CD8-positive, alpha-beta memory T cell (primary cell): ENCODE results near the gene LRCH1. TPM values are rescaled to one million over a fixed set of nuclear protein-coding genes. Genes with fewer than 3 reads are reported as not detected.
A peak's percentile ranks its signal among the peaks of the same experiment; 100 is the strongest.

Experiments
- CTCF ChIA-PET: fragments of 350-600 bp; sonication (Branson Sonifier 250); formaldehyde crosslinking; loops from one replicate; lab custom pipeline; 2021; ENCODE audit warnings: antibody characterized with exemption; lab: Charles Lee
- POLR2A ChIA-PET: fragments of 350-600 bp; sonication (Branson Sonifier 250); formaldehyde crosslinking; loops from one replicate; lab custom pipeline; 2021; ENCODE audit warnings: antibody characterized with exemption; lab: Charles Lee
- DNase-seq, 5 donors: peaks; one replicate each; pipeline versions ENCODE4 v3.0.0 to v3.0.0-alpha.2; 2020 to 2022; ENCODE audit warnings: mixed read lengths in 1 of 5
- H3K27ac ChIP-seq: one replicate; pipeline ENCODE4 v1.7.0; 2013; ENCODE audit warnings: low read depth, mild to moderate bottlenecking, low read length, moderate library complexity
- H3K27me3 ChIP-seq: 2 replicates; pipeline ENCODE4 v1.7.0; 2013; ENCODE audit warnings: low read length, mild to moderate bottlenecking; ENCODE audit not compliant: insufficient read depth, poor library complexity, severe bottlenecking
- H3K36me3 ChIP-seq: 2 replicates; pipeline ENCODE4 v1.7.0; 2013; ENCODE audit warnings: mild to moderate bottlenecking, low read length, moderate library complexity; ENCODE audit not compliant: insufficient read depth
- H3K4me1 ChIP-seq: 2 replicates; pipeline ENCODE4 v1.7.0; 2013; ENCODE audit warnings: mild to moderate bottlenecking, low read length, moderate library complexity; ENCODE audit not compliant: insufficient read depth
- H3K4me3 ChIP-seq: 2 replicates; pipeline ENCODE4 v1.7.0; 2013; ENCODE audit warnings: mild to moderate bottlenecking, low read length
- H3K9me3 ChIP-seq: 2 replicates; pipeline ENCODE4 v1.7.0; 2013; ENCODE audit warnings: mild to moderate bottlenecking, low read length
- H3K27ac Mint-ChIP-seq, 8 donors: one replicate each; pipeline ENCODE4 v1.8.0; 2020 to 2021; ENCODE audit warnings: mixed read lengths in 8 of 8, mild to moderate bottlenecking in 6 of 8, inconsistent platforms in 3 of 8, moderate library complexity in 3 of 8
- H3K27me3 Mint-ChIP-seq, 2 donors: one replicate each; pipeline ENCODE4 v1.8.0; 2020 to 2021; ENCODE audit warnings: mixed read lengths in 2 of 2, mild to moderate bottlenecking in 1 of 2, moderate library complexity in 1 of 2
- H3K36me3 Mint-ChIP-seq, 3 donors: one replicate each; pipeline ENCODE4 v1.8.0; 2020 to 2021; ENCODE audit warnings: mixed read lengths in 3 of 3, inconsistent platforms in 1 of 3, mild to moderate bottlenecking in 1 of 3
- H3K4me1 Mint-ChIP-seq, 3 donors: one replicate each; pipeline ENCODE4 v1.8.0; 2020 to 2021; ENCODE audit warnings: mixed read lengths in 3 of 3, inconsistent platforms in 1 of 3, mild to moderate bottlenecking in 1 of 3
- H3K4me3 Mint-ChIP-seq, 7 donors: one replicate each; pipeline ENCODE4 v1.8.0; 2020 to 2021; ENCODE audit warnings: mixed read lengths in 7 of 7, mild to moderate bottlenecking in 6 of 7, moderate library complexity in 4 of 7, inconsistent platforms in 2 of 7
- H3K9me3 Mint-ChIP-seq, 5 donors: one replicate each; pipeline ENCODE4 v1.8.0; 2020 to 2022; ENCODE audit warnings: mixed read lengths in 5 of 5, mild to moderate bottlenecking in 3 of 5, moderate library complexity in 2 of 5, inconsistent platforms in 1 of 5
- polyA plus RNA-seq: library from polyadenylated mRNA; unstranded; fragments of 300-500 nt; fragmentation: Illumina TruSeq; gene quantifications from one replicate; pipeline ENCODE4 v1.2.3, GENCODE V29; 2021
- total RNA-seq, 2 experiments: library from RNA; stranded (reverse); gene quantifications; one replicate each; pipeline ENCODE4 v1.2.3, GENCODE V29; 2021

Gene LRCH1
- total and polyA plus RNA-seq, 3 experiments from 2014 or later = 4.9 to 17.8 (median 16.7) TPM

GRCh38 chr13:46698014-46698413, 145.0 kb downstream of the LRCH1 start:
- Histone ChIP-seq H3K9me3 (no peaks in the 10 kb centered on the region), H3K36me3 (peaks cover 30% of the 10 kb centered on the region), H3K27me3 (no peaks in the 10 kb centered on the region), H3K4me1 (no peaks in the 10 kb centered on the region), H3K4me3 (no peak overlapping the region), H3K27ac (no peak overlapping the region)
- Mint-ChIP-seq H3K36me3 (peaks cover 13 to 87% (median 44%) of the 10 kb centered on the region in 3 donors), H3K27me3 (no peaks in the 10 kb centered on the region), H3K4me1 (peaks cover 0 to 2% (median 0%) of the 10 kb centered on the region in 3 donors), H3K4me3 (no peak overlapping the region), H3K9me3 (no peaks in the 10 kb centered on the region), H3K27ac (no peak overlapping the region)
- POLR2A ChIA-PET = no interaction called here
- CTCF ChIA-PET = interaction anchor here (1.8 kb wide), 1 partner anchor 146 kb away, joined by 9 read pairs; no protein-coding TSS in a partner anchor
- DNase-seq = no peak

GRCh38 chr13:46698910-46699460, 146.0 kb downstream of the LRCH1 start:
- Histone ChIP-seq H3K36me3 (peaks cover 27% of the 10 kb centered on the region), H3K9me3 (no peaks in the 10 kb centered on the region), H3K4me3 (no peak overlapping the region), H3K4me1 (no peaks in the 10 kb centered on the region), H3K27ac (no peak overlapping the region), H3K27me3 (no peaks in the 10 kb centered on the region)
- Mint-ChIP-seq H3K27me3 (no peaks in the 10 kb centered on the region), H3K9me3 (no peaks in the 10 kb centered on the region), H3K27ac (no peak overlapping the region), H3K4me3 (no peak overlapping the region), H3K4me1 (no peaks in the 10 kb centered on the region), H3K36me3 (peaks cover 13 to 82% (median 46%) of the 10 kb centered on the region in 3 donors)
- ChIA-PET POLR2A (no interaction called here), CTCF (interaction anchor here (1.8 kb wide), 1 partner anchor 147 kb away, joined by 9 read pairs; no protein-coding TSS in a partner anchor)
- DNase-seq = no peak

- Histone ChIP-seq H3K4me3 (no peak overlapping the region), H3K4me1 (no peaks in the 10 kb centered on the region), H3K27ac (no peak overlapping the region), H3K36me3 (peaks cover 5% of the 10 kb centered on the region), H3K9me3 (no peaks in the 10 kb centered on the region), H3K27me3 (no peaks in the 10 kb centered on the region)
- Mint-ChIP-seq H3K4me1 (no peaks in the 10 kb centered on the region), H3K9me3 (no peaks in the 10 kb centered on the region), H3K4me3 (no peak overlapping the region), H3K27ac (peak overlapping the region in 1 of 8 donors; percentile 25), H3K27me3 (no peaks in the 10 kb centered on the region), H3K36me3 (peaks cover 4 to 66% (median 17%) of the 10 kb centered on the region in 3 donors)
- POLR2A ChIA-PET = no interaction called here
- no peak for DNase-seq
- CTCF ChIA-PET = no interaction called here
Observed at GRCh38 chr13:46712524-46712923, 159.6 kb downstream of the LRCH1 start.

- Mint-ChIP-seq H3K36me3 (peaks cover 4 to 50% (median 22%) of the 10 kb centered on the region in 3 donors), H3K9me3 (no peaks in the 10 kb centered on the region), H3K4me3 (no peak overlapping the region), H3K27me3 (no peaks in the 10 kb centered on the region), H3K27ac (no peak overlapping the region), H3K4me1 (no peaks in the 10 kb centered on the region)
- no peak overlapping the region for H3K27ac ChIP-seq
- POLR2A ChIA-PET = no interaction called here
- no peak overlapping the region for H3K4me3 ChIP-seq
- CTCF ChIA-PET = no interaction called here
- no peaks in the 10 kb centered on the region for H3K4me1 ChIP-seq
- H3K36me3 ChIP-seq = no peaks in the 10 kb centered on the region
- no peaks in the 10 kb centered on the region for H3K27me3 ChIP-seq
- no peaks in the 10 kb centered on the region for H3K9me3 ChIP-seq
- DNase-seq = no peak
Observed at GRCh38 chr13:46715363-46715762, 162.4 kb downstream of the LRCH1 start.

- H3K9me3 Mint-ChIP-seq = no peaks in the 10 kb centered on the region
- no peaks in the 10 kb centered on the region for H3K4me1 Mint-ChIP-seq
- Histone ChIP-seq H3K27me3 (no peaks in the 10 kb centered on the region), H3K4me1 (no peaks in the 10 kb centered on the region), H3K27ac (no peak overlapping the region), H3K9me3 (no peaks in the 10 kb centered on the region), H3K4me3 (no peak overlapping the region), H3K36me3 (no peaks in the 10 kb centered on the region)
- no peak overlapping the region for H3K4me3 Mint-ChIP-seq
- ChIA-PET POLR2A (no interaction called here), CTCF (interaction anchor here (2.1 kb wide), 1 partner anchor 165 kb away, joined by 11 read pairs; no protein-coding TSS in a partner anchor)
- DNase-seq = no peak
- H3K27me3 Mint-ChIP-seq = peaks cover 0 to 2% of the 10 kb centered on the region in 2 donors
- no peak overlapping the region for H3K27ac Mint-ChIP-seq
- peaks cover 4 to 36% (median 22%) of the 10 kb centered on the region in 3 donors for H3K36me3 Mint-ChIP-seq
Observed at GRCh38 chr13:46716821-46717220, 163.9 kb downstream of the LRCH1 start.

GRCh38 chr13:46717275-46717674, 164.3 kb downstream of the LRCH1 start:
- Mint-ChIP-seq H3K27me3 (peaks cover 0 to 2% of the 10 kb centered on the region in 2 donors), H3K27ac (no peak overlapping the region), H3K4me3 (no peak overlapping the region), H3K9me3 (no peaks in the 10 kb centered on the region), H3K36me3 (peaks cover 4 to 35% (median 22%) of the 10 kb centered on the region in 3 donors), H3K4me1 (no peaks in the 10 kb centered on the region)
- H3K9me3 ChIP-seq = no peaks in the 10 kb centered on the region
- no peak overlapping the region for H3K27ac ChIP-seq
- no peaks in the 10 kb centered on the region for H3K36me3 ChIP-seq
- no peak for DNase-seq
- CTCF ChIA-PET = interaction anchor here (2.1 kb wide), 1 partner anchor 165 kb away, joined by 11 read pairs; no protein-coding TSS in a partner anchor
- H3K27me3 ChIP-seq = no peaks in the 10 kb centered on the region
- H3K4me1 ChIP-seq = no peaks in the 10 kb centered on the region
- POLR2A ChIA-PET = no interaction called here
- H3K4me3 ChIP-seq = no peak overlapping the region

GRCh38 chr13:46717856-46718255, 164.9 kb downstream of the LRCH1 start:
- no peak for DNase-seq
- peaks cover 0 to 2% of the 10 kb centered on the region in 2 donors for H3K27me3 Mint-ChIP-seq
- H3K27ac Mint-ChIP-seq = no peak overlapping the region
- no peaks in the 10 kb centered on the region for H3K4me1 Mint-ChIP-seq
- Histone ChIP-seq H3K4me3 (no peak overlapping the region), H3K9me3 (no peaks in the 10 kb centered on the region), H3K27ac (no peak overlapping the region), H3K36me3 (no peaks in the 10 kb centered on the region), H3K27me3 (no peaks in the 10 kb centered on the region), H3K4me1 (no peaks in the 10 kb centered on the region)
- H3K9me3 Mint-ChIP-seq = no peaks in the 10 kb centered on the region
- POLR2A ChIA-PET = no interaction called here
- CTCF ChIA-PET = interaction anchor here (2.1 kb wide), 1 partner anchor 166 kb away, joined by 11 read pairs; no protein-coding TSS in a partner anchor
- H3K4me3 Mint-ChIP-seq = no peak overlapping the region
- H3K36me3 Mint-ChIP-seq = peaks cover 4 to 34% (median 18%) of the 10 kb centered on the region in 3 donors

GRCh38 chr13:46720189-46720588, 167.2 kb downstream of the LRCH1 start:
- POLR2A ChIA-PET = interaction anchor here (0.6 kb wide), 1 partner anchor 47 kb away, joined by 3 read pairs; no protein-coding TSS in a partner anchor
- CTCF ChIA-PET = interaction anchor here (1.3 to 3.9 kb wide), 4 partner anchors 11 to 230 kb away, joined by 3 to 26 read pairs (median 6); no protein-coding TSS in a partner anchor
- peaks cover 20 to 43% (median 32%) of the 10 kb centered on the region in 3 donors for H3K36me3 Mint-ChIP-seq

More at GRCh38 chr13:46720189-46720588, 167.2 kb downstream of the LRCH1 start:
- Histone ChIP-seq H3K4me3 (no peak overlapping the region), H3K27ac (no peak overlapping the region), H3K36me3 (peaks cover 15% of the 10 kb centered on the region), H3K27me3 (no peaks in the 10 kb centered on the region), H3K4me1 (no peaks in the 10 kb centered on the region), H3K9me3 (no peaks in the 10 kb centered on the region)
- H3K4me1 Mint-ChIP-seq = peaks cover 0 to under 1% (median 0%) of the 10 kb centered on the region in 3 donors
- H3K4me3 Mint-ChIP-seq = no peak overlapping the region
- H3K27ac Mint-ChIP-seq = no peak overlapping the region
- no peak for DNase-seq
- peaks cover 0 to 2% of the 10 kb centered on the region in 2 donors for H3K27me3 Mint-ChIP-seq
- no peaks in the 10 kb centered on the region for H3K9me3 Mint-ChIP-seq
